Measurements from ENCODE around the gene VPS4A. TPM values are rescaled to one million over a fixed set of nuclear protein-coding genes. Genes with fewer than 3 reads are reported as not detected.

Gene VPS4A
- total RNA-seq, 2 experiments from 2014 or later = 32.1 to 33.0 TPM

Other genes with a start within 250 kb of the VPS4A start
- under 1 TPM; 0.10 to 0.21 TPM for gene HAS3, start 205.7 kb upstream of the VPS4A start, total RNA-seq
- 100 to 1,000 TPM; 120 to 132 TPM for gene CHTF8, start 178.8 kb upstream of the VPS4A start, total RNA-seq
- gene UTP4, start 178.7 kb upstream of the VPS4A start, total RNA-seq = 100 to 1,000 TPM; 104 to 106 TPM
- gene SNTB2, start 124.2 kb upstream of the VPS4A start, total RNA-seq = 10 to 100 TPM; 19.8 to 20.1 TPM
- gene PDF, start 19.2 kb downstream of the VPS4A start, total RNA-seq = 10 to 100 TPM; 16.2 to 17.6 TPM
- 10 to 100 TPM; 25.4 to 27.9 TPM for gene COG8, start 28.2 kb downstream of the VPS4A start, total RNA-seq
- 10 to 100 TPM; 43.3 to 47.1 TPM for gene NIP7, start 28.4 kb downstream of the VPS4A start, total RNA-seq
- under 1 TPM; 0.58 to 0.86 TPM for gene TMED6, start 40.4 kb downstream of the VPS4A start, total RNA-seq
- gene TERF2, start 74.7 kb downstream of the VPS4A start, total RNA-seq = 10 to 100 TPM; 39.5 to 42.5 TPM
- gene CYB5B, start 113.3 kb downstream of the VPS4A start, total RNA-seq = 100 to 1,000 TPM; 147 to 152 TPM